K562 (cell line): ENCODE data around the gene NAA11. TPM values are rescaled to one million over a fixed set of nuclear protein-coding genes. Genes with fewer than 3 reads are reported as not detected.

Source experiments
- ATAC-seq: fragments of 200-7000 bp; cut with Tn5 transposase; 3 replicates; pipeline ENCODE4 v1.9.1; 2020; ENCODE audit warnings: moderate library complexity
- BruUV-seq: library from RNA; stranded (reverse); fragments of 400-500 nt; replicated peaks from 2 replicates; lab custom pipeline; 2021; lab: Mats Ljungman, UMichigan
- CTCF ChIA-PET: fragments of 300-600 bp; formaldehyde crosslinking; extraction: SDS; loops from one replicate; lab custom pipeline; 2021; ENCODE audit warnings: low intra/inter-chr PET ratio; lab: Yijun Ruan, JAX
- POLR2A ChIA-PET: fragments of 300-600, 350-650 bp; sonication (Branson Sonifier 250); formaldehyde crosslinking; extraction: SDS; loops from one replicate; lab custom pipeline; 2021; ENCODE audit warnings: antibody characterized with exemption, inconsistent platforms; lab: Yijun Ruan, JAX
- DNase-seq, 4 experiments: peaks; one replicate each; pipeline versions ENCODE4 v3.0.0 to v3.0.0-alpha.2; 2011 to 2018; ENCODE audit warnings: low spot score in 3 of 4, mixed read lengths in 3 of 4; ENCODE audit errors: extremely low read depth in 1 of 4
- FAIRE-seq: peaks from 2 replicates; lab custom pipeline; 2011; peaks lifted over from hg19 to GRCh38; lab: Jason Lieb, UNC
- H2AFZ ChIP-seq: 2 replicates; pipeline ENCODE4 v1.6.0; 2011; ENCODE audit warnings: low read depth, low read length, control low read depth, inconsistent platforms
- H3K27ac ChIP-seq: fragments of 200-600 bp; 3 replicates; pipeline ENCODE4 v1.8.0; 2011; ENCODE audit warnings: low read depth, mild to moderate bottlenecking, control low read depth, inconsistent platforms, low read length, moderate library complexity, mixed read lengths; ENCODE audit errors: extremely low read depth
- H3K27me3 ChIP-seq, 2 experiments: fragments of 300-600 bp in 1 of 2; 2 replicates in 1 of 2; 3 replicates in 1 of 2; pipeline versions ENCODE4 v1.6.0 to v1.8.0; 2011; ENCODE audit warnings: inconsistent platforms in 2 of 2, low read length in 2 of 2, mild to moderate bottlenecking in 1 of 2, mixed read lengths in 1 of 2, moderate library complexity in 1 of 2; ENCODE audit not compliant: control insufficient read depth in 2 of 2, insufficient read depth in 2 of 2
- H3K36me3 ChIP-seq: fragments of 300-600 bp; 3 replicates; pipeline ENCODE4 v1.8.0; 2011; ENCODE audit warnings: mild to moderate bottlenecking, low read length, inconsistent platforms; ENCODE audit not compliant: control insufficient read depth, insufficient read depth
- H3K4me1 ChIP-seq, 2 experiments: fragments of 200-600 bp in 1 of 2; replicated peaks in 1 of 2; 2 replicates in 1 of 2; 3 replicates in 1 of 2; pipeline versions ENCODE4 v1.5.1 to v1.8.0; 2011; ENCODE audit warnings: inconsistent platforms in 2 of 2, low read length in 2 of 2, mild to moderate bottlenecking in 1 of 2, mixed read lengths in 1 of 2, moderate library complexity in 1 of 2; ENCODE audit not compliant: control insufficient read depth in 2 of 2, insufficient read depth in 2 of 2
- H3K4me2 ChIP-seq: 2 replicates; pipeline ENCODE4 v1.6.1; 2011; ENCODE audit warnings: low read length, control low read depth, inconsistent platforms, mixed read lengths; ENCODE audit not compliant: insufficient read depth
- H3K4me3 ChIP-seq: fragments of 200-600 bp; sonication (generic), shearing (Covaris generic); 2 replicates; pipeline ENCODE4 v1.5.1; 2016; ENCODE audit warnings: control low read depth, inconsistent platforms
- H3K79me2 ChIP-seq: fragments of 200-600 bp; 3 replicates; pipeline ENCODE4 v1.8.0; 2011; ENCODE audit warnings: low read length, inconsistent platforms; ENCODE audit not compliant: control insufficient read depth, insufficient read depth
- H3K9ac ChIP-seq, 2 experiments: 2 replicates each; pipeline versions ENCODE4 v1.6.0 to v1.6.1; 2011; ENCODE audit warnings: low read depth in 2 of 2, low read length in 2 of 2, control low read depth in 1 of 2, inconsistent platforms in 1 of 2, mild to moderate bottlenecking in 1 of 2, mixed read lengths in 1 of 2; ENCODE audit not compliant: insufficient read depth in 1 of 2
- H3K9me1 ChIP-seq: one replicate; pipeline ENCODE4 v1.6.0; 2011; ENCODE audit warnings: inconsistent platforms, mild to moderate bottlenecking, low read length, moderate library complexity; ENCODE audit not compliant: control insufficient read depth, insufficient read depth
- H3K9me3 ChIP-seq: replicated peaks from 2 replicates; pipeline ENCODE4 v1.5.1; 2011; ENCODE audit warnings: low read depth, low read length, inconsistent platforms; ENCODE audit not compliant: control insufficient read depth, insufficient read depth
- H4K20me1 ChIP-seq: replicated peaks from 2 replicates; pipeline ENCODE4 v1.6.1; 2011; ENCODE audit warnings: low read length, inconsistent platforms, mixed read lengths; ENCODE audit not compliant: control insufficient read depth, insufficient read depth
- CBFA2T3 ChIP-seq: fragments of 450-650 bp; IDR thresholded peaks from 2 replicates; pipeline ENCODE4 v1.6.1; 2017
- CHD1 ChIP-seq: fragments of 200-600 bp; sonication (generic); IDR thresholded peaks from one replicate; pipeline ENCODE4 v1.6.1; 2012; ENCODE audit warnings: mild to moderate bottlenecking, moderate library complexity, low read length, inconsistent platforms
- HMG20B ChIP-seq: fragments of 250-450 bp; sonication (Bioruptor Pico); IDR thresholded peaks from 2 replicates; pipeline ENCODE4 v1.5.0; 2021; ENCODE audit warnings: mild to moderate bottlenecking
- MAFK ChIP-seq: IDR thresholded peaks from 2 replicates; pipeline ENCODE4 v1.6.1; 2011; ENCODE audit warnings: low read length, improper control_type of control experiment
- NFRKB ChIP-seq: fragments of 450-650 bp; IDR thresholded peaks from 2 replicates; pipeline ENCODE4 v1.6.1; 2016; ENCODE audit warnings: low read depth
- SMAD4 ChIP-seq: fragments of 250-450 bp; sonication (Bioruptor Pico); conservative IDR thresholded peaks from 2 replicates; pipeline ENCODE4 v1.8.0; 2021; ENCODE audit warnings: inconsistent platforms, mild to moderate bottlenecking, moderate library complexity
- ZNF133 ChIP-seq: fragments of 250-450 bp; sonication (Bioruptor Pico); IDR thresholded peaks from 2 replicates; pipeline ENCODE4 v1.4.0; 2020; ENCODE audit warnings: mild to moderate bottlenecking
- ZNF707 ChIP-seq: fragments of 250-450 bp; sonication (Bioruptor Pico); conservative IDR thresholded peaks from 2 replicates; pipeline ENCODE4 v1.8.0; 2022; ENCODE audit warnings: inconsistent platforms, mild to moderate bottlenecking, moderate library complexity
- WGBS: fragments of 100-300 bp; shearing (Covaris generic); methylation state at CpG from one replicate; pipeline ENCODE4 v1.1.6; 2016; ENCODE audit warnings: low coverage, mixed read lengths; ENCODE audit not compliant: insufficient coverage; ENCODE audit errors: missing lambda C conversion rate; 5-methylcytosine and 5-hydroxymethylcytosine counted together
- in situ Hi-C: fragments of 300-500 bp; cut with MboI; formaldehyde crosslinking; loops from 4 replicates; pipeline ENCODE4 v1.15.0; 2018; ENCODE audit warnings: inconsistent platforms, mixed read lengths
- intact Hi-C: fragments of 100-400 bp; cut with micrococcal nuclease; formaldehyde crosslinking; loops from 2 replicates; pipeline ENCODE4 v1.14.2; 2022
- polyA plus RNA-seq, 8 experiments: library from polyadenylated mRNA; depleted of rRNA in 4 of 8; stranded (reverse) in 5 of 8; unstranded in 3 of 8; fragments of >200 nt; fragmentation: Nextera tagmentation in 2 of 8; fragmentation: Illumina TruSeq in 1 of 8; extraction: Ambion mirVana in 2 of 8; extraction: Trizol in 1 of 8; gene quantifications; 2 replicates each; pipeline versions ENCODE4 v1.2.1 to v1.2.3, GENCODE V29; 2011 to 2014; ENCODE audit warnings: inconsistent platforms in 1 of 8, missing spikeins in 1 of 8
- total RNA-seq, 7 experiments: library from RNA; depleted of rRNA in 6 of 7; stranded (reverse); fragments of >200 nt in 6 of 7; fragmentation: Illumina TruSeq in 2 of 7; extraction: Trizol in 2 of 7; gene quantifications; 2 replicates each; pipeline versions ENCODE4 v1.2.1 to v1.2.3, GENCODE V29; 2011 to 2021; ENCODE audit warnings: low replicate concordance in 1 of 7
- TF ChIP-seq, protein P1 (sequence below), 2 experiments: IDR thresholded peaks in 1 of 2; conservative IDR thresholded peaks in 1 of 2; 2 replicates each; pipeline ENCODE4 v1.6.1; 2016; ENCODE audit warnings: low read depth in 2 of 2, mild to moderate bottlenecking in 1 of 2, missing compliant biosample characterization in 1 of 2, missing genetic modification characterization in 1 of 2, moderate library complexity in 1 of 2
- TF ChIP-seq, protein P2 (sequence below): fragments of 250-450 bp; sonication (Bioruptor Pico); IDR thresholded peaks from 2 replicates; pipeline ENCODE4 v1.8.0; 2022; ENCODE audit warnings: inconsistent platforms, mild to moderate bottlenecking, moderate library complexity, borderline replicate concordance

The NAA11 gene
- total and polyA plus RNA-seq, 9 of the 15 experiments (the other 6 are each of a cell fraction or from before 2014, with no cell fraction given), result 17.1 to 34.6 (median 23.1) TPM

DNA sequence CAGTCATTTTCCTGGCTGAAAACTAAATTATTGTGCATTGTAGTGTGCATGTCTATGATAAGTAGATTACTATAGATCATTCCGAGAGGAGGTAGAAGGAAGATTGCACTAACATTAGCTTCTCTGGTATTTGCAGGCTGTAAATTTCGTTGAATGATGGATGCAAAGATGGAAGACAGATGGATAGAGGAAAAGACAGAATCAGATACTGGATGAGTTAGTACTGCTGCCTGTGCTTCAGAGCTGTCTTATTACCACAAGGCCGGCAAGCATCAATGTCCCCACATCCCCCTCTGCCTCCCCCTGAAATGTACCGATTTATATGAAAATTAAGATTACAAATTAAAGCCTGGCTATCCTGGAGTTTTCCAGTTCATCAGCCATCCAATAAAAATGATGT is 17.7 kb downstream of the NAA11 start:
- Histone ChIP-seq H3K27me3 (no peaks in the 10 kb centered on the region), H3K4me3 (no peak overlapping the region), H3K79me2 (no peaks in the 10 kb centered on the region), H3K36me3 (no peaks in the 10 kb centered on the region), H3K27ac (no peak overlapping the region), H3K9me1 (no peaks in the 10 kb centered on the region), H3K4me2 (no peak overlapping the region), H3K4me1 (no peaks in the 10 kb centered on the region), H3K9me3 (no peaks in the 10 kb centered on the region), H3K9ac (no peak overlapping the region), H2AFZ (no peak overlapping the region), H4K20me1 (no peaks in the 10 kb centered on the region)
- 36% methylated on average over 4 of the region's 4 CpGs for WGBS
- ATAC-seq (no peak), FAIRE-seq (no peak), DNase-seq (no peak)
- intact Hi-C loops (no loop called here), in situ Hi-C loops (no loop called here)
- CTCF ChIA-PET, result no interaction called here
- TF ChIP-seq, protein P1, sequence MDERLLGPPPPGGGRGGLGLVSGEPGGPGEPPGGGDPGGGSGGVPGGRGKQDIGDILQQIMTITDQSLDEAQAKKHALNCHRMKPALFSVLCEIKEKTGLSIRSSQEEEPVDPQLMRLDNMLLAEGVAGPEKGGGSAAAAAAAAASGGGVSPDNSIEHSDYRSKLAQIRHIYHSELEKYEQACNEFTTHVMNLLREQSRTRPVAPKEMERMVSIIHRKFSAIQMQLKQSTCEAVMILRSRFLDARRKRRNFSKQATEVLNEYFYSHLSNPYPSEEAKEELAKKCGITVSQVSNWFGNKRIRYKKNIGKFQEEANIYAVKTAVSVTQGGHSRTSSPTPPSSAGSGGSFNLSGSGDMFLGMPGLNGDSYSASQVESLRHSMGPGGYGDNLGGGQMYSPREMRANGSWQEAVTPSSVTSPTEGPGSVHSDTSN (CRISPR knock-in tag; IDR thresholded peaks at IDR 0.05; ENCODE audit: low read depth), result no peak
- TF ChIP-seq, protein P1 (tag; conservative IDR thresholded peaks at IDR 0.05; ENCODE audit: low read depth), result peak; percentile 54; the same call in 1 of the 2 replicates
- TF ChIP-seq CBFA2T3, result no peak
- POLR2A ChIA-PET, result no interaction called here
- BruUV-seq, result no TSS peak

DNA sequence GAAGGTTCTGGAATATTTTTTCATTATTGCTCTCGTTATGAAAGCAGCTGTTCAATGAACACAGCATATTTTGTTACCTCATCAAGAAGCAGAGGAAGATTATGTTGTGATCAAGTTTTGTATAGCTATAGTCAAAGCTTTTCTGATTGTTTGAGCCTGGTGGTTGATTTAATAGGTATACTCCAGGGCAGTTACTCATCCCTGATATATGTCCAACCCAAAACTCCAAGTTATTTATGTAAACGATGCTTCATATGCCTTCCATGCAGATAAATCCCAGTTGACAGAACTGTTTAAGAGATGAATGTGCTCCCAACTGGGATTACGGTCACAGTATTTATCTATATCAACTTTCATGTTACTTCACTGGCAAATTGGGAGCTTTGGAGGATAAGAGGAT is 19.1 kb downstream of the NAA11 start:
- TF ChIP-seq SMAD4 (CRISPR knock-in tag), result no peak
- TF ChIP-seq ZNF133, result no peak
- no peak for TF ChIP-seq HMG20B (CRISPR knock-in tag)
- no peak for TF ChIP-seq ZNF707 (CRISPR knock-in tag)
- TF ChIP-seq MAFK, result no peak
- TF ChIP-seq, protein P2, sequence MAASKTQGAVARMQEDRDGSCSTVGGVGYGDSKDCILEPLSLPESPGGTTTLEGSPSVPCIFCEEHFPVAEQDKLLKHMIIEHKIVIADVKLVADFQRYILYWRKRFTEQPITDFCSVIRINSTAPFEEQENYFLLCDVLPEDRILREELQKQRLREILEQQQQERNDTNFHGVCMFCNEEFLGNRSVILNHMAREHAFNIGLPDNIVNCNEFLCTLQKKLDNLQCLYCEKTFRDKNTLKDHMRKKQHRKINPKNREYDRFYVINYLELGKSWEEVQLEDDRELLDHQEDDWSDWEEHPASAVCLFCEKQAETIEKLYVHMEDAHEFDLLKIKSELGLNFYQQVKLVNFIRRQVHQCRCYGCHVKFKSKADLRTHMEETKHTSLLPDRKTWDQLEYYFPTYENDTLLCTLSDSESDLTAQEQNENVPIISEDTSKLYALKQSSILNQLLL (CRISPR knock-in tag), result no peak
- no peak for TF ChIP-seq CHD1
- TF ChIP-seq NFRKB, result no peak
- DNase-seq (no peak), ATAC-seq (no peak), FAIRE-seq (no peak)
- no peak overlapping the region for H3K4me2 ChIP-seq
- H3K27ac ChIP-seq, result no peak overlapping the region
- H3K9me1 ChIP-seq, result no peaks in the 10 kb centered on the region
- H2AFZ ChIP-seq, result no peak overlapping the region
- no peaks in the 10 kb centered on the region for H3K27me3 ChIP-seq
- BruUV-seq, result no TSS peak
- no peak overlapping the region for H3K4me3 ChIP-seq
- CTCF ChIA-PET, result no interaction called here
- no peaks in the 10 kb centered on the region for H3K9me3 ChIP-seq
- POLR2A ChIA-PET, result no interaction called here
- no peaks in the 10 kb centered on the region for H3K36me3 ChIP-seq
- H4K20me1 ChIP-seq, result no peaks in the 10 kb centered on the region
- H3K4me1 ChIP-seq, result no peaks in the 10 kb centered on the region
- H3K79me2 ChIP-seq, result no peaks in the 10 kb centered on the region
- WGBS, result 31% methylated on average over 3 of the region's 3 CpGs
- no peak overlapping the region for H3K9ac ChIP-seq
- in situ Hi-C loops, result no loop called here
- intact Hi-C loops, result no loop called here
